Naive B cell (primary cell): Measurements from ENCODE around the gene SERPINE1. TPM values are rescaled to one million over a fixed set of nuclear protein-coding genes. Genes with fewer than 3 reads are reported as not detected.
"Not testable (repeated sequence)": the region's sequence is repeated elsewhere in the genome, so short reads cannot be mapped to it uniquely, and the experiment has no call there.

Experiments
- ATAC-seq, 2 donors: fragments of 150-1000 bp; cut with Tn5 transposase; 2 replicates each; pipeline ENCODE4 v1.10.0; 2021; ENCODE audit warnings: low read depth in 2 of 2, mild to moderate bottlenecking in 2 of 2, moderate library complexity in 2 of 2
- DNase-seq: peaks from one replicate; pipeline ENCODE4 v3.0.0; 2022
- H3K27ac Mint-ChIP-seq, 6 donors: one replicate each; pipeline ENCODE4 v1.8.0; 2020 to 2022; ENCODE audit warnings: mild to moderate bottlenecking in 6 of 6, mixed read lengths in 6 of 6, moderate library complexity in 5 of 6, inconsistent platforms in 2 of 6
- H3K27me3 Mint-ChIP-seq, 3 donors: one replicate each; pipeline ENCODE4 v1.8.0; 2021 to 2022; ENCODE audit warnings: mixed read lengths in 3 of 3, mild to moderate bottlenecking in 1 of 3
- H3K36me3 Mint-ChIP-seq, 2 donors: one replicate each; pipeline ENCODE4 v1.8.0; 2020 to 2022; ENCODE audit warnings: mixed read lengths in 2 of 2, inconsistent platforms in 1 of 2, mild to moderate bottlenecking in 1 of 2
- H3K4me1 Mint-ChIP-seq, 3 donors: one replicate each; pipeline ENCODE4 v1.8.0; 2020 to 2022; ENCODE audit warnings: mixed read lengths in 3 of 3, inconsistent platforms in 1 of 3, mild to moderate bottlenecking in 1 of 3, moderate library complexity in 1 of 3
- H3K4me3 Mint-ChIP-seq, 8 donors: one replicate each; pipeline ENCODE4 v1.8.0; 2020 to 2022; ENCODE audit warnings: mild to moderate bottlenecking in 8 of 8, mixed read lengths in 8 of 8, moderate library complexity in 8 of 8, inconsistent platforms in 2 of 8
- H3K9me3 Mint-ChIP-seq, 7 donors: one replicate each; pipeline ENCODE4 v1.8.0; 2020 to 2022; ENCODE audit warnings: mixed read lengths in 7 of 7, mild to moderate bottlenecking in 5 of 7, inconsistent platforms in 2 of 7, moderate library complexity in 1 of 7
- polyA plus RNA-seq, 6 donors: library from polyadenylated mRNA; unstranded; fragments of 300-500 nt; fragmentation: Illumina TruSeq; gene quantifications; one replicate each; pipeline ENCODE4 v1.2.3, GENCODE V29; 2021; ENCODE audit warnings: low read depth in 6 of 6

Gene SERPINE1
- polyA plus RNA-seq, 6 donors from 2014 or later: 0.44 TPM; not detected in 5

- H3K27me3 Mint-ChIP-seq: no peaks in the 10 kb centered on the region
- peaks cover 0 to 6% (median 0%) of the 10 kb centered on the region in 7 donors for H3K9me3 Mint-ChIP-seq
- H3K4me3 Mint-ChIP-seq: no peak overlapping the region
- DNase-seq: no peak
- peaks cover 6 to 9% of the 10 kb centered on the region in 2 donors for H3K36me3 Mint-ChIP-seq
- ATAC-seq: no peak
- peaks cover 23 to 52% (median 27%) of the 10 kb centered on the region in 3 donors for H3K4me1 Mint-ChIP-seq
- H3K27ac Mint-ChIP-seq: no peak overlapping the region
Measured at GRCh38 chr7:101094376-101094775, 32.5 kb upstream of the SERPINE1 start.

DNA sequence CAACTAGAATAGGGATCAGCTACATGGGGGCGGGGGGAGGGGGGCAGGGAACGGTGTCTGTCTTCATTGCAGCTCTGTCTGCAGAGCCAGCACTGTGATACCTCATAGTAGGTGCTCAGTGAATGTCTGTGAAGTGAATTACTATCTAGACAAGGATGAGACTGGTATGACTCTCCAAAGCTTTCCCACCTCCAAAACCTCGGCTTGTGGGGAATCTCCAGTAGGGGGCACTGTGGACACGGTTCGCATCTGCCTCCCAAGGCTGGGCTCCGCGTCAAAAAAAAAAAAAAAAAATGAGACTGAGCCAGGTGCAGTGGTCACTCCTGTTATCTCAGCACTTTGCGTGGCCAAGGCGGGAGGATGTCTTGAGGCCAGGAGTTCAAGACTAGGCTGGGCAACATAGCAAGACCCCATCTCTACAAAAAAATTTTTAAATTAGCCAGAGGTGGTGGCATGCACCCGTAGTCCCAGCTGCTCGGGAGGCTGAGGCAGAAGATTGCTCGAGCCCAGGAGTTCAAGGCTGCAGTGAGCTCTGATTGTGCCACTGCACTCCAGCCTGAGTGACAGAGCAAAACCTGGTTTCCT, 32.0 kb upstream of the SERPINE1 start:
- Mint-ChIP-seq H3K27ac (peak overlapping the region in 1 of 6 donors; percentile 29), H3K4me1 (peaks cover 21 to 47% (median 22%) of the 10 kb centered on the region in 3 donors), H3K4me3 (peak overlapping the region in 1 of 8 donors; percentile 66), H3K27me3 (peaks cover 0 to under 1% (median 0%) of the 10 kb centered on the region in 3 donors), H3K36me3 (peaks cover 6 to 9% of the 10 kb centered on the region in 2 donors), H3K9me3 (peaks cover 0 to 6% (median 0%) of the 10 kb centered on the region in 7 donors)
- DNase-seq (no peak), ATAC-seq (no peak)

- Mint-ChIP-seq H3K4me3 (no peak overlapping the region), H3K9me3 (no peaks in the 10 kb centered on the region), H3K36me3 (no peaks in the 10 kb centered on the region), H3K4me1 (peaks cover 12 to 34% (median 16%) of the 10 kb centered on the region in 3 donors), H3K27me3 (peaks cover 7 to 16% (median 8%) of the 10 kb centered on the region in 3 donors), H3K27ac (no peak overlapping the region)
- DNase-seq (no peak), ATAC-seq (no peak)
Measured at GRCh38 chr7:101096331-101096956, 30.5 kb upstream of the SERPINE1 start.

DNA sequence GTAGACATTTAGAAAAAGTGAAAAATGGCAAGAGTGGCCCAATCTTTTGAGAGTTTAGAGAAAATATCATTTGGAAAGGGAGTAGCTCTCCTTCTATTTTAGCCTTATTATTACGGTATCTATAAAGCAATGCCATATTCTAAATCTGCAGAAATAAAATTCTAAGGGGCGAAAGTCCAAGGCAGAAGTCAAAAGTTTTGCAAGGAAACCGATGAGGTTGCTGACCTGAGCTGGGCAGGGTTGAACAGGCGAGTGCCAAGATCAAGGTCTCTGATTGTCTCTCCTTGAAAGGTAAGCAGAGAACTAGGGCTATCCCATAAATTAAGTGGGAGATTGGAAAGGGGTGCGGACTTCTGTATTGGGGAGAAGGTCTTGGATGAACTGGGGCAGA, 30.0 kb upstream of the SERPINE1 start:
- peaks cover 12 to 22% (median 13%) of the 10 kb centered on the region in 3 donors for H3K27me3 Mint-ChIP-seq
- DNase-seq: no peak
- peaks cover 12 to 34% (median 16%) of the 10 kb centered on the region in 3 donors for H3K4me1 Mint-ChIP-seq
- H3K27ac Mint-ChIP-seq: peak overlapping the region in 2 of 6 donors; percentile 0 to 25
- ATAC-seq: no peak
- no peak overlapping the region for H3K4me3 Mint-ChIP-seq
- no peaks in the 10 kb centered on the region for H3K9me3 Mint-ChIP-seq
- no peaks in the 10 kb centered on the region for H3K36me3 Mint-ChIP-seq

DNA sequence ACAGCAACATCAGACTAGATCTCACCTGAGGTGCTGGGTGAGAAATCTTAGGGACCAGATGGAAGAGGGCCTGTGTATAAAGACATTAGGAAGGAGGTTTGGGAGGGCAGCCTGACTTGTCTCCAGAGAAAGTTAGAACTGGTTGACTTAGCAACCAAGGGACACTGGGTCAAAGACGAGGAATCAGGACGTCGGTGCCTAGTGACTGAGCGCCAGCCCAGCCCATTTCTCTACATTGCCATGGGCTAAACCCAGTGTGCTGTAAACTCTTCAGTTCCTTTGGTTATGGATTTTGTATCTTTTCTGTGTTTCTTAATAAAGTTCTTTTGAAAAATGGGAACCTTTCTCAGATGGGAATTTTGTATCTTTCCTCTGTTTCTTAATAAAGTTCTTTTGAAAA, 29.3 kb upstream of the SERPINE1 start:
- no peaks in the 10 kb centered on the region for H3K9me3 Mint-ChIP-seq
- H3K4me1 Mint-ChIP-seq: peaks cover 12 to 34% (median 16%) of the 10 kb centered on the region in 3 donors
- peaks cover 13 to 28% (median 17%) of the 10 kb centered on the region in 3 donors for H3K27me3 Mint-ChIP-seq
- peak overlapping the region in 1 of 6 donors; percentile 25 for H3K27ac Mint-ChIP-seq
- H3K4me3 Mint-ChIP-seq: no peak overlapping the region
- DNase-seq (no peak), ATAC-seq (no peak)
- H3K36me3 Mint-ChIP-seq: no peaks in the 10 kb centered on the region

- H3K27me3 Mint-ChIP-seq: peaks cover 21 to 51% (median 25%) of the 10 kb centered on the region in 3 donors
- no peaks in the 10 kb centered on the region for H3K9me3 Mint-ChIP-seq
- no peak for ATAC-seq
- peak overlapping the region in 1 of 6 donors; percentile 78 for H3K27ac Mint-ChIP-seq
- H3K36me3 Mint-ChIP-seq: no peaks in the 10 kb centered on the region
- DNase-seq: no peak
- H3K4me3 Mint-ChIP-seq: peak overlapping the region in 1 of 8 donors; percentile 52
- peaks cover 8 to 17% (median 10%) of the 10 kb centered on the region in 3 donors for H3K4me1 Mint-ChIP-seq
Measured at GRCh38 chr7:101099969-101100781, 26.7 kb upstream of the SERPINE1 start.

- Mint-ChIP-seq H3K36me3 (no peaks in the 10 kb centered on the region), H3K9me3 (no peaks in the 10 kb centered on the region), H3K4me1 (peaks cover 2 to 9% (median 4%) of the 10 kb centered on the region in 3 donors), H3K27ac (no peak overlapping the region), H3K4me3 (no peak overlapping the region), H3K27me3 (peaks cover 21 to 51% (median 25%) of the 10 kb centered on the region in 3 donors)
- DNase-seq (no peak), ATAC-seq (no peak)
Measured at GRCh38 chr7:101100858-101101847, 25.8 kb upstream of the SERPINE1 start.

DNA sequence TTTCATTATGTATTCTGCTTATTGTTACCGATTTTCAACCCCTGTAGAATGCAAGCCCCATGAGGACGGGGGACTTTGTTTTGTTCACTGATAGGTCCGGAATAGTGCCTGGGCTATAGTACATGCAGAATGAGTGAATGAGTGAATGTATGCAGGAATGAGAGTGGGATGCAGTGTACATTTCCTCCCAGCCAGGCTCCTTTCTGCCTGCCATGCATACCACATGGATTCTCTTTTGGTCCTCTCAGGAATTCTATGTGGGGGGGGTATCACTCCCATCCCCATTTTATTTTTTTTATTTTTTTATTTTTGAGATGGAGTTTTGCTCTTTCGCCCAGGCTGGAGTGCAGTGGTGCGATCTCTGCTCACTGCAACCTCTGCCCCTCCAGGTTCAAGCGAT, 24.9 kb upstream of the SERPINE1 start:
- DNase-seq: no peak
- no peak overlapping the region for H3K27ac Mint-ChIP-seq
- H3K4me3 Mint-ChIP-seq: no peak overlapping the region
- no peaks in the 10 kb centered on the region for H3K36me3 Mint-ChIP-seq
- H3K9me3 Mint-ChIP-seq: no peaks in the 10 kb centered on the region
- H3K4me1 Mint-ChIP-seq: peaks cover 2 to 5% (median 4%) of the 10 kb centered on the region in 3 donors
- H3K27me3 Mint-ChIP-seq: peaks cover 21 to 51% (median 25%) of the 10 kb centered on the region in 3 donors
- ATAC-seq: no peak

GRCh38 chr7:101103701-101104100, 23.2 kb upstream of the SERPINE1 start:
- H3K4me1 Mint-ChIP-seq, H3K4me3 Mint-ChIP-seq, H3K9me3 Mint-ChIP-seq, DNase-seq, H3K27ac Mint-ChIP-seq, H3K36me3 Mint-ChIP-seq, ATAC-seq: not testable (repeated sequence)
- H3K27me3 Mint-ChIP-seq: peaks cover 21 to 51% (median 25%) of the 10 kb centered on the region in 3 donors

- no peaks in the 10 kb centered on the region for H3K9me3 Mint-ChIP-seq
- ATAC-seq (no peak), DNase-seq (no peak)
- H3K36me3 Mint-ChIP-seq: no peaks in the 10 kb centered on the region
- peaks cover 21 to 51% (median 25%) of the 10 kb centered on the region in 3 donors for H3K27me3 Mint-ChIP-seq
- H3K27ac Mint-ChIP-seq: no peak overlapping the region
- no peak overlapping the region for H3K4me3 Mint-ChIP-seq
- peaks cover 0 to 4% (median 0%) of the 10 kb centered on the region in 3 donors for H3K4me1 Mint-ChIP-seq
Measured at GRCh38 chr7:101104193-101104713, 22.7 kb upstream of the SERPINE1 start.

- no peak for DNase-seq
- ATAC-seq: no peak
- Mint-ChIP-seq H3K27ac (no peak overlapping the region), H3K27me3 (peaks cover 21 to 51% (median 25%) of the 10 kb centered on the region in 3 donors), H3K9me3 (no peaks in the 10 kb centered on the region), H3K4me3 (no peak overlapping the region), H3K4me1 (peaks cover 0 to 3% (median 0%) of the 10 kb centered on the region in 3 donors), H3K36me3 (no peaks in the 10 kb centered on the region)
Measured at GRCh38 chr7:101104799-101105198, 22.1 kb upstream of the SERPINE1 start.

GRCh38 chr7:101105248-101105647, 21.7 kb upstream of the SERPINE1 start:
- peaks cover 21 to 47% (median 25%) of the 10 kb centered on the region in 3 donors for H3K27me3 Mint-ChIP-seq
- H3K27ac Mint-ChIP-seq, H3K4me3 Mint-ChIP-seq, H3K36me3 Mint-ChIP-seq, DNase-seq, H3K4me1 Mint-ChIP-seq, ATAC-seq, H3K9me3 Mint-ChIP-seq: not testable (repeated sequence)
